HG03457 (cell line): ENCODE data around the gene KCND1.

ENCODE experiments used
- ATAC-seq: cut with Tn5 transposase; IDR thresholded peaks from one replicate; pipeline ENCODE4 v1.9.1; 2021; ENCODE audit warnings: moderate number of reproducible peaks; ENCODE audit not compliant: unreplicated experiment

Gene KCND1

GRCh38 chrX:48914593-48915493 lies 56.8 kb downstream of the KCND1 start:
- no peak for ATAC-seq

GRCh38 chrX:48913605-48914366 lies 57.9 kb downstream of the KCND1 start:
- ATAC-seq, result no peak

GRCh38 chrX:48911412-48912182 lies 60.0 kb downstream of the KCND1 start, which contains the start of gene SLC35A2:
Gene SLC35A2, minus strand, starts transcription at chrX:48911646. Its CDS starts 10 bp downstream, at chrX:48911636.
- ATAC-seq, result peak; percentile 43
